Neuronal stem cell (in vitro differentiated cells): ENCODE measurements around the gene KTN1.

ENCODE experiments used
- DNase-seq: peaks from one replicate; pipeline ENCODE4 v3.0.0-alpha.2; 2013; ENCODE audit warnings: low spot score
- H2AFZ ChIP-seq: one replicate; pipeline ENCODE4 v1.6.1; 2013; ENCODE audit warnings: mild to moderate bottlenecking, low read length, inconsistent platforms
- H2AK5ac ChIP-seq: 2 replicates; pipeline ENCODE4 v1.6.1; 2013; ENCODE audit warnings: low read depth, mild to moderate bottlenecking, inconsistent platforms, low read length, moderate library complexity, mixed read lengths
- H2BK120ac ChIP-seq: 2 replicates; pipeline ENCODE4 v1.6.1; 2013; ENCODE audit warnings: low read depth, mild to moderate bottlenecking, inconsistent platforms, low read length, moderate library complexity, mixed read lengths
- H2BK12ac ChIP-seq: one replicate; pipeline ENCODE4 v1.6.1; 2013; ENCODE audit warnings: low read length, inconsistent platforms
- H2BK15ac ChIP-seq: 2 replicates; pipeline ENCODE4 v1.6.1; 2013; ENCODE audit warnings: mild to moderate bottlenecking, low read length, inconsistent platforms, mixed read lengths
- H2BK5ac ChIP-seq: one replicate; pipeline ENCODE4 v1.6.1; 2013; ENCODE audit warnings: inconsistent platforms, mild to moderate bottlenecking, low read length, moderate library complexity
- H3K14ac ChIP-seq: one replicate; pipeline ENCODE4 v1.6.1; 2013; ENCODE audit warnings: low read length, inconsistent platforms
- H3K18ac ChIP-seq: 2 replicates; pipeline ENCODE4 v1.6.1; 2013; ENCODE audit warnings: low read length, inconsistent platforms
- H3K23ac ChIP-seq: 2 replicates; pipeline ENCODE4 v1.6.1; 2013; ENCODE audit warnings: low read depth, mild to moderate bottlenecking, mixed read lengths, low read length, inconsistent platforms; ENCODE audit not compliant: poor library complexity
- H3K27ac ChIP-seq: replicated peaks from 3 replicates; pipeline ENCODE4 v1.5.1; 2013; ENCODE audit warnings: low read length, inconsistent platforms
- H3K27me3 ChIP-seq, 3 experiments: 2 replicates each; pipeline ENCODE4 v1.6.1; 2013; ENCODE audit warnings: low read length in 3 of 3, mild to moderate bottlenecking in 2 of 3, inconsistent platforms in 1 of 3, low read depth in 1 of 3, mixed read lengths in 1 of 3, moderate library complexity in 1 of 3; ENCODE audit not compliant: control insufficient read depth in 3 of 3, insufficient read depth in 3 of 3
- H3K36me3 ChIP-seq, 2 donors: replicated peaks in 1 of 2; 2 replicates each; pipeline ENCODE4 v1.6.1; 2013; ENCODE audit warnings: low read length in 2 of 2; ENCODE audit not compliant: control insufficient read depth in 2 of 2, insufficient read depth in 2 of 2
- H3K4ac ChIP-seq: 2 replicates; pipeline ENCODE4 v1.6.1; 2013; ENCODE audit warnings: inconsistent platforms, mild to moderate bottlenecking, low read length, moderate library complexity
- H3K4me1 ChIP-seq, 2 donors: 1 replicate in 1 of 2; 2 replicates in 1 of 2; pipeline ENCODE4 v1.6.1; 2013; ENCODE audit warnings: low read length in 2 of 2, low read depth in 1 of 2; ENCODE audit not compliant: control insufficient read depth in 2 of 2, insufficient read depth in 1 of 2
- H3K4me2 ChIP-seq: one replicate; pipeline ENCODE4 v1.6.1; 2013; ENCODE audit warnings: mild to moderate bottlenecking, low read length, inconsistent platforms; ENCODE audit not compliant: insufficient read depth, poor library complexity, severe bottlenecking
- H3K4me3 ChIP-seq, 2 donors: 2 replicates each; pipeline ENCODE4 v1.5.1; 2013; ENCODE audit warnings: low read length in 2 of 2, mild to moderate bottlenecking in 2 of 2, inconsistent platforms in 1 of 2, moderate library complexity in 1 of 2
- H3K79me1 ChIP-seq: one replicate; pipeline ENCODE4 v1.6.1; 2013; ENCODE audit warnings: low read depth, mild to moderate bottlenecking, inconsistent platforms, low read length, moderate library complexity
- H3K9ac ChIP-seq: one replicate; pipeline ENCODE4 v1.6.1; 2013; ENCODE audit warnings: mild to moderate bottlenecking, low read depth, low read length, inconsistent platforms; ENCODE audit not compliant: poor library complexity
- H3K9me3 ChIP-seq, 2 donors: replicated peaks in 1 of 2; 2 replicates each; pipeline versions ENCODE3 to v1.6.1; 2013; ENCODE audit warnings: low read length in 2 of 2, mild to moderate bottlenecking in 2 of 2, inconsistent platforms in 1 of 2, low read depth in 1 of 2, mixed read lengths in 1 of 2, moderate library complexity in 1 of 2; ENCODE audit not compliant: control insufficient read depth in 2 of 2, insufficient read depth in 1 of 2
- H4K8ac ChIP-seq: one replicate; pipeline ENCODE4 v1.6.1; 2013; ENCODE audit warnings: low read depth, mild to moderate bottlenecking, inconsistent platforms, low read length, moderate library complexity
- H4K91ac ChIP-seq: one replicate; pipeline ENCODE4 v1.6.1; 2013; ENCODE audit warnings: low read length, low read depth, mild to moderate bottlenecking, inconsistent platforms; ENCODE audit not compliant: poor library complexity
- WGBS, 2 donors: extraction: QIAGEN DNeasy Blood & Tissue Kit; methylation state at CpG; one replicate each; pipeline ENCODE4 v1.1.7; 2013; ENCODE audit warnings: missing lambda C conversion rate in 2 of 2, mixed read lengths in 1 of 2; ENCODE audit not compliant: insufficient read length in 2 of 2, insufficient replicate concordance in 1 of 2; ENCODE audit errors: extremely low coverage in 2 of 2; 5-methylcytosine and 5-hydroxymethylcytosine counted together

The KTN1 gene

GRCh38 chr14:55691659-55692058 lies 111.7 kb downstream of the KTN1 start:
- Histone ChIP-seq H3K4ac (no peak overlapping the region), H2BK120ac (no peak overlapping the region), H3K4me3 (no peak overlapping the region)

GRCh38 chr14:55693904-55694303 lies 113.9 kb downstream of the KTN1 start:
- H3K18ac ChIP-seq, result no peak overlapping the region
- H2BK12ac ChIP-seq, result no peak overlapping the region
- no peak overlapping the region for H3K4ac ChIP-seq
- no peak overlapping the region for H2AFZ ChIP-seq
- H2AK5ac ChIP-seq, result no peak overlapping the region
- H3K9ac ChIP-seq, result no peak overlapping the region
- no peak overlapping the region for H3K14ac ChIP-seq
- no peaks in the 10 kb centered on the region for H3K36me3 ChIP-seq
- DNase-seq, result no peak
- H2BK120ac ChIP-seq, result no peak overlapping the region
- no peaks in the 10 kb centered on the region for H3K27me3 ChIP-seq
- H3K4me1 ChIP-seq, result peaks cover 5 to 7% of the 10 kb centered on the region in 2 donors
- H2BK5ac ChIP-seq, result no peak overlapping the region
- no peak overlapping the region for H3K23ac ChIP-seq
- no peak overlapping the region for H4K91ac ChIP-seq
- H4K8ac ChIP-seq, result no peak overlapping the region
- H3K79me1 ChIP-seq, result no peaks in the 10 kb centered on the region
- H3K27ac ChIP-seq, result no peak overlapping the region
- H2BK15ac ChIP-seq, result no peak overlapping the region
- H3K4me2 ChIP-seq, result no peak overlapping the region
- H3K4me3 ChIP-seq, result no peak overlapping the region
- WGBS, 2 donors, result no CpG with 5 or more reads among the region's 4 CpGs
- H3K9me3 ChIP-seq, result no peaks in the 10 kb centered on the region

More at GRCh38 chr14:55691659-55692058, 111.7 kb downstream of the KTN1 start:
- Histone ChIP-seq H3K9me3 (no peaks in the 10 kb centered on the region), H4K8ac (no peak overlapping the region), H2BK15ac (no peak overlapping the region), H3K14ac (no peak overlapping the region), H4K91ac (no peak overlapping the region), H3K18ac (no peak overlapping the region), H2BK12ac (no peak overlapping the region), H3K36me3 (peaks cover 0 to 11% of the 10 kb centered on the region in 2 donors), H3K27me3 (no peaks in the 10 kb centered on the region), H2AFZ (no peak overlapping the region), H3K79me1 (no peaks in the 10 kb centered on the region), H3K4me2 (no peak overlapping the region), H3K23ac (no peak overlapping the region), H3K4me1 (no peaks in the 10 kb centered on the region), H2AK5ac (no peak overlapping the region), H3K9ac (no peak overlapping the region), H2BK5ac (no peak overlapping the region), H3K27ac (no peak overlapping the region)
- no peak for DNase-seq

- Histone ChIP-seq H2AK5ac (no peak overlapping the region), H2BK15ac (no peak overlapping the region), H3K4ac (no peak overlapping the region), H3K9me3 (peaks cover 0 to 1% of the 10 kb centered on the region in 2 donors), H2AFZ (no peak overlapping the region), H3K9ac (no peak overlapping the region), H3K18ac (peak overlapping the region; percentile 15), H3K79me1 (no peaks in the 10 kb centered on the region), H3K23ac (no peak overlapping the region), H3K4me1 (peaks cover 7 to 9% of the 10 kb centered on the region in 2 donors), H3K4me3 (no peak overlapping the region), H4K91ac (no peak overlapping the region), H2BK5ac (no peak overlapping the region), H3K36me3 (no peaks in the 10 kb centered on the region), H2BK120ac (no peak overlapping the region), H3K4me2 (no peak overlapping the region), H2BK12ac (no peak overlapping the region), H4K8ac (no peak overlapping the region), H3K27ac (no peak overlapping the region), H3K27me3 (no peaks in the 10 kb centered on the region), H3K14ac (no peak overlapping the region)
- WGBS, 2 donors, result no CpG with 5 or more reads among the region's 5 CpGs
- no peak for DNase-seq
Measured at GRCh38 chr14:55697414-55697861, 117.4 kb downstream of the KTN1 start.

GRCh38 chr14:55698051-55698450 lies 118.0 kb downstream of the KTN1 start:
- Histone ChIP-seq H3K4me1 (peaks cover 7 to 9% of the 10 kb centered on the region in 2 donors), H3K27me3 (no peaks in the 10 kb centered on the region), H4K91ac (no peak overlapping the region), H3K9ac (no peak overlapping the region), H2AK5ac (no peak overlapping the region), H3K4me3 (no peak overlapping the region), H2BK5ac (no peak overlapping the region), H3K79me1 (no peaks in the 10 kb centered on the region), H3K23ac (no peak overlapping the region), H4K8ac (no peak overlapping the region), H3K27ac (no peak overlapping the region), H3K36me3 (no peaks in the 10 kb centered on the region), H3K4me2 (no peak overlapping the region), H3K4ac (no peak overlapping the region), H3K9me3 (peaks cover 0 to 1% of the 10 kb centered on the region in 2 donors), H2BK15ac (no peak overlapping the region), H3K14ac (no peak overlapping the region), H2AFZ (no peak overlapping the region), H3K18ac (no peak overlapping the region), H2BK120ac (no peak overlapping the region), H2BK12ac (no peak overlapping the region)
- DNase-seq, result no peak
- no CpG with 5 or more reads among the region's 4 CpGs for WGBS, 2 donors
